ENCODE measurements around the gene USP9Y.
"Not testable (repeated sequence)": the region's sequence is repeated elsewhere in the genome, so short reads cannot be mapped to it uniquely, and the experiment has no call there.

Gene USP9Y

GRCh38 chrY:12701181-12701695, at the start of gene USP9Y:
TSS of gene USP9Y (plus strand) at chrY:12701231. CDS start at chrY:12709448, 8,217 bp downstream.
- no peak for DNase-seq (ENCODE audit: low read depth in 2 of 2)

GRCh38 chrY:12651621-12652036, 49.4 kb upstream of the USP9Y start:
- no peak for DNase-seq (ENCODE audit: low read depth in 2 of 2)

GRCh38 chrY:12661745-12662681, 39.0 kb upstream of the USP9Y start:
- DNase-seq (ENCODE audit: low read depth in 2 of 2): peak; percentile 52 to 64

GRCh38 chrY:12662745-12663591, 38.1 kb upstream of the USP9Y start:
- DNase-seq (ENCODE audit: low read depth in 2 of 2): peak; percentile 21 to 26

- DNase-seq (ENCODE audit: low read depth in 2 of 2): not testable (repeated sequence)
Observed at GRCh38 chrY:12663845-12664244, 37.2 kb upstream of the USP9Y start.

GRCh38 chrY:12678111-12678510, 22.9 kb upstream of the USP9Y start:
- DNase-seq (ENCODE audit: low read depth in 2 of 2): no peak

GRCh38 chrY:12681535-12681934, 19.5 kb upstream of the USP9Y start:
- DNase-seq (ENCODE audit: low read depth in 2 of 2): no peak

GRCh38 chrY:12688337-12688736, 12.7 kb upstream of the USP9Y start:
- no peak for DNase-seq (ENCODE audit: low read depth in 2 of 2)

- no peak for DNase-seq (ENCODE audit: low read depth in 2 of 2)
Observed at GRCh38 chrY:12700087-12700486, 944 bp upstream of the USP9Y start.

- DNase-seq (ENCODE audit: low read depth in 2 of 2): no peak
Observed at GRCh38 chrY:12702174-12702573, 1.1 kb downstream of the USP9Y start.

GRCh38 chrY:12710460-12710859, 9.4 kb downstream of the USP9Y start:
- no peak for DNase-seq (ENCODE audit: low read depth in 2 of 2)

- no peak for DNase-seq (ENCODE audit: low read depth in 2 of 2)
Observed at GRCh38 chrY:12715376-12715775, 14.3 kb downstream of the USP9Y start.

GRCh38 chrY:12729746-12730145, 28.7 kb downstream of the USP9Y start:
- DNase-seq (ENCODE audit: low read depth in 2 of 2): no peak

- peak; percentile 20 to 33 for DNase-seq (ENCODE audit: low read depth in 2 of 2)
Observed at GRCh38 chrY:12733625-12734024, 32.6 kb downstream of the USP9Y start.

- DNase-seq (ENCODE audit: low read depth in 2 of 2): no peak
Observed at GRCh38 chrY:12734051-12734450, 33.0 kb downstream of the USP9Y start.

GRCh38 chrY:12741414-12741813, 40.4 kb downstream of the USP9Y start:
- no peak for DNase-seq (ENCODE audit: low read depth in 2 of 2)

GRCh38 chrY:12742725-12743124, 41.7 kb downstream of the USP9Y start:
- DNase-seq (ENCODE audit: low read depth in 2 of 2): no peak

GRCh38 chrY:12744091-12744490, 43.1 kb downstream of the USP9Y start:
- no peak for DNase-seq (ENCODE audit: low read depth in 2 of 2)

GRCh38 chrY:12749293-12749692, 48.3 kb downstream of the USP9Y start:
- no peak for DNase-seq (ENCODE audit: low read depth in 2 of 2)

GRCh38 chrY:12752856-12753255, 51.8 kb downstream of the USP9Y start:
- DNase-seq (ENCODE audit: low read depth in 2 of 2): no peak

GRCh38 chrY:12756021-12756420, 55.0 kb downstream of the USP9Y start:
- DNase-seq (ENCODE audit: low read depth in 2 of 2): no peak

- DNase-seq (ENCODE audit: low read depth in 2 of 2): no peak
Observed at GRCh38 chrY:12765976-12766375, 64.9 kb downstream of the USP9Y start.

All from stimulated activated CD4-positive, alpha-beta T cell treated with anti-CD3 and anti-CD28 coated beads, Interleukin-4, amount 100 ng/mL, for 48 hours (primary cell).